HEK293 (cell line): ENCODE results near the gene VPS11.

Experiments
- GLI2 ChIP-seq: fragments of 450-650 bp; formaldehyde crosslinking; IDR thresholded peaks from 2 replicates; pipeline ENCODE4; 2017; ENCODE audit warnings: missing biosample characterization, missing genetic modification characterization, low read depth, borderline replicate concordance
- GLI4 ChIP-seq: fragments of 450-650 bp; formaldehyde crosslinking; IDR thresholded peaks from 2 replicates; pipeline ENCODE4 v1.5.1; 2016; ENCODE audit warnings: missing biosample characterization, missing genetic modification characterization
- GLIS1 ChIP-seq: fragments of 450-650 bp; formaldehyde crosslinking; IDR thresholded peaks from 2 replicates; pipeline ENCODE4 v1.5.1; 2016; ENCODE audit warnings: missing biosample characterization, missing genetic modification characterization
- GLIS2 ChIP-seq: fragments of 450-650 bp; formaldehyde crosslinking; IDR thresholded peaks from 2 replicates; pipeline ENCODE4 v1.5.1; 2016; ENCODE audit warnings: missing biosample characterization, missing genetic modification characterization
- KLF10 ChIP-seq: fragments of 450-650 bp; IDR thresholded peaks from 2 replicates; pipeline ENCODE4 v1.5.1; 2018; ENCODE audit warnings: missing biosample characterization, mild to moderate bottlenecking, missing genetic modification characterization
- KLF16 ChIP-seq: fragments of 450-650 bp; formaldehyde crosslinking; IDR thresholded peaks from 2 replicates; pipeline ENCODE4 v1.5.1; 2017; ENCODE audit warnings: missing biosample characterization, missing genetic modification characterization
- OSR2 ChIP-seq: fragments of 450-650 bp; formaldehyde crosslinking; IDR thresholded peaks from 2 replicates; pipeline ENCODE4 v1.5.1; 2016; ENCODE audit warnings: missing biosample characterization, missing genetic modification characterization
- PRDM10 ChIP-seq: fragments of 450-650 bp; formaldehyde crosslinking; IDR thresholded peaks from 2 replicates; pipeline ENCODE4 v1.5.1; 2016; ENCODE audit warnings: missing biosample characterization, missing genetic modification characterization
- SCRT2 ChIP-seq: fragments of 450-650 bp; formaldehyde crosslinking; IDR thresholded peaks from 2 replicates; pipeline ENCODE4 v1.5.1; 2016; ENCODE audit warnings: missing biosample characterization, missing genetic modification characterization
- SP2 ChIP-seq: fragments of 450-650 bp; formaldehyde crosslinking; IDR thresholded peaks from 2 replicates; pipeline ENCODE4 v1.5.1; 2016; ENCODE audit warnings: missing biosample characterization, missing genetic modification characterization
- YY2 ChIP-seq: fragments of 450-650 bp; formaldehyde crosslinking; IDR thresholded peaks from 2 replicates; pipeline ENCODE4 v1.5.1; 2016; ENCODE audit warnings: missing biosample characterization, missing genetic modification characterization
- ZFP69B ChIP-seq: fragments of 450-650 bp; formaldehyde crosslinking; IDR thresholded peaks from 2 replicates; pipeline ENCODE4 v1.5.1; 2016; ENCODE audit warnings: missing biosample characterization, missing genetic modification characterization
- ZNF138 ChIP-seq: fragments of 450-650 bp; formaldehyde crosslinking; IDR thresholded peaks from 2 replicates; pipeline ENCODE4 v1.5.1; 2016; ENCODE audit warnings: missing biosample characterization, missing genetic modification characterization, borderline replicate concordance
- ZNF155 ChIP-seq: fragments of 450-650 bp; formaldehyde crosslinking; IDR thresholded peaks from 2 replicates; pipeline ENCODE4 v1.5.1; 2016; ENCODE audit warnings: missing biosample characterization, missing genetic modification characterization
- ZNF18 ChIP-seq: fragments of 450-650 bp; formaldehyde crosslinking; IDR thresholded peaks from 2 replicates; pipeline ENCODE4 v1.5.1; 2016; ENCODE audit warnings: missing biosample characterization, missing genetic modification characterization
- ZNF184 ChIP-seq: fragments of 450-650 bp; IDR thresholded peaks from 2 replicates; pipeline ENCODE4 v1.5.1; 2018; ENCODE audit warnings: missing biosample characterization, mild to moderate bottlenecking, missing genetic modification characterization
- ZNF19 ChIP-seq: fragments of 450-650 bp; formaldehyde crosslinking; IDR thresholded peaks from 2 replicates; pipeline ENCODE4; 2016; ENCODE audit warnings: missing biosample characterization, missing genetic modification characterization, low read depth
- ZNF274 ChIP-seq, 2 experiments: fragments of 200-500 bp in 1 of 2; fragments of 450-650 bp in 1 of 2; sonication (Bioruptor generic) in 1 of 2; formaldehyde crosslinking in 1 of 2; IDR thresholded peaks; 2 replicates each; pipeline versions ENCODE4 v1.5.1 to v1.6.1; 2014 to 2016; ENCODE audit warnings: borderline replicate concordance in 1 of 2, inconsistent platforms in 1 of 2, low read length in 1 of 2, missing biosample characterization in 1 of 2, missing genetic modification characterization in 1 of 2
- ZNF280C ChIP-seq: fragments of 450-650 bp; formaldehyde crosslinking; IDR thresholded peaks from 2 replicates; pipeline ENCODE4 v1.5.1; 2016; ENCODE audit warnings: missing biosample characterization, missing genetic modification characterization
- ZNF354C ChIP-seq: fragments of 450-650 bp; formaldehyde crosslinking; IDR thresholded peaks from 2 replicates; pipeline ENCODE4 v1.5.1; 2016; ENCODE audit warnings: missing biosample characterization, missing genetic modification characterization, low read depth, borderline replicate concordance
- ZNF510 ChIP-seq: fragments of 450-650 bp; formaldehyde crosslinking; IDR thresholded peaks from 2 replicates; pipeline ENCODE4 v1.5.1; 2018; ENCODE audit warnings: mild to moderate bottlenecking, missing genetic modification characterization, missing biosample characterization; ENCODE audit not compliant: insufficient replicate concordance
- ZNF548 ChIP-seq: fragments of 450-650 bp; formaldehyde crosslinking; IDR thresholded peaks from 2 replicates; pipeline ENCODE4 v1.5.1; 2016; ENCODE audit warnings: missing biosample characterization, missing genetic modification characterization
- ZNF654 ChIP-seq: fragments of 450-650 bp; formaldehyde crosslinking; IDR thresholded peaks from 2 replicates; pipeline ENCODE4 v1.5.1; 2016; ENCODE audit warnings: low read depth, missing biosample characterization, missing genetic modification characterization
- ZNF660 ChIP-seq: fragments of 450-650 bp; IDR thresholded peaks from 2 replicates; pipeline ENCODE4 v1.5.1; 2018; ENCODE audit warnings: missing biosample characterization, mild to moderate bottlenecking, missing genetic modification characterization
- ZNF664 ChIP-seq: fragments of 450-650 bp; formaldehyde crosslinking; IDR thresholded peaks from 2 replicates; pipeline ENCODE4 v1.5.1; 2016; ENCODE audit warnings: missing biosample characterization, missing genetic modification characterization
- ZNF768 ChIP-seq: fragments of 450-650 bp; formaldehyde crosslinking; IDR thresholded peaks from 2 replicates; pipeline ENCODE4 v1.5.1; 2018; ENCODE audit warnings: missing biosample characterization, mild to moderate bottlenecking, missing genetic modification characterization
- TF ChIP-seq, protein P1 (sequence below): fragments of 450-650 bp; formaldehyde crosslinking; optimal IDR thresholded peaks from 2 replicates; pipeline ENCODE3; 2016; ENCODE audit warnings: missing biosample characterization, mild to moderate bottlenecking, missing genetic modification characterization
- TF ChIP-seq, protein P2 (sequence below): fragments of 450-650 bp; formaldehyde crosslinking; IDR thresholded peaks from 2 replicates; pipeline ENCODE4 v1.5.1; 2016; ENCODE audit warnings: missing biosample characterization, missing genetic modification characterization
- TF ChIP-seq, protein P3 (sequence below): fragments of 450-650 bp; formaldehyde crosslinking; IDR thresholded peaks from 2 replicates; pipeline ENCODE4 v1.5.1; 2017; ENCODE audit warnings: missing biosample characterization, missing genetic modification characterization

The VPS11 gene

DNA sequence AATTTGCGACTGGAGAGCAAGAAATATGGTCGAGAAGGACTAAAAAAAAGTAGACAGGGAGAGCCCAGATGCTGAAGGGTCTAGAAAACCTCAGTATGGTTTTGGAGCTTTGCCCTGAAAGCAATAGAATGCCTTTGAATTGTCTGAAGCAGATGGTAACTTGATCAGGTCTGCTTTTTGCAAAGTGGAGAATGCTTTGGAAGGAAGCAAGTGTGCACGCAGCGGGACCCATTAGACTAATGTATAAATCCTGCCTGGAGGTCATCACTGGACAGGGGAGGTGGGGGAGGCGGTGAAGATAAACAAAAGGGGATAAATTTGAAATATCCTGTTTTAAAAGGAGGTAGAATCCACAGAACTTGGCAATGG, 53.0 kb downstream of the VPS11 start (continued):
- TF ChIP-seq ZNF138 (tag by site-specific recombination) (no peak), SCRT2 (no peak), ZNF280C (no peak), SP2 (tag by site-specific recombination) (no peak), ZNF274 (IDR thresholded peaks at IDR 0.05; ENCODE audit: low read length) (no peak), ZNF274 (tag by site-specific recombination; IDR thresholded peaks at IDR 0.05; ENCODE audit: borderline replicate concordance) (no peak), GLI4 (tag by site-specific recombination) (no peak), PRDM10 (tag by site-specific recombination) (peak; percentile 56; the same call in 1 of the 2 replicates), ZNF18 (peak; percentile 52; the same call in 1 of the 2 replicates), ZNF664 (tag by site-specific recombination) (no peak), ZNF548 (tag by site-specific recombination) (no peak), ZNF184 (tag by site-specific recombination) (no peak), ZNF155 (tag by site-specific recombination) (no peak), KLF10 (tag by site-specific recombination) (no peak), KLF16 (tag by site-specific recombination) (no peak), GLIS1 (tag by site-specific recombination) (peak; percentile 54), ZNF19 (tag by site-specific recombination) (no peak), ZNF768 (tag by site-specific recombination) (no peak), ZNF660 (tag by site-specific recombination) (0 out of 2 replicates have a peak, but pooled peaks have one; percentile 22), YY2 (tag by site-specific recombination) (no peak), ZFP69B (tag by site-specific recombination) (no peak), OSR2 (tag by site-specific recombination) (no peak), GLIS2 (tag by site-specific recombination) (no peak), GLI2 (tag by site-specific recombination) (peak; percentile 21; the same call in 1 of the 2 replicates), ZNF354C (tag by site-specific recombination) (no peak), ZNF510 (tag by site-specific recombination) (no peak), ZNF654 (tag by site-specific recombination) (no peak)
- TF ChIP-seq, protein P1, sequence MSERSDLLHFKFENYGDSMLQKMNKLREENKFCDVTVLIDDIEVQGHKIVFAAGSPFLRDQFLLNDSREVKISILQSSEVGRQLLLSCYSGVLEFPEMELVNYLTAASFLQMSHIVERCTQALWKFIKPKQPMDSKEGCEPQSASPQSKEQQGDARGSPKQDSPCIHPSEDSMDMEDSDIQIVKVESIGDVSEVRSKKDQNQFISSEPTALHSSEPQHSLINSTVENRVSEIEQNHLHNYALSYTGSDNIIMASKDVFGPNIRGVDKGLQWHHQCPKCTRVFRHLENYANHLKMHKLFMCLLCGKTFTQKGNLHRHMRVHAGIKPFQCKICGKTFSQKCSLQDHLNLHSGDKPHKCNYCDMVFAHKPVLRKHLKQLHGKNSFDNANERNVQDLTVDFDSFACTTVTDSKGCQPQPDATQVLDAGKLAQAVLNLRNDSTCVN (tag by site-specific recombination): no peak
- TF ChIP-seq, protein P2, sequence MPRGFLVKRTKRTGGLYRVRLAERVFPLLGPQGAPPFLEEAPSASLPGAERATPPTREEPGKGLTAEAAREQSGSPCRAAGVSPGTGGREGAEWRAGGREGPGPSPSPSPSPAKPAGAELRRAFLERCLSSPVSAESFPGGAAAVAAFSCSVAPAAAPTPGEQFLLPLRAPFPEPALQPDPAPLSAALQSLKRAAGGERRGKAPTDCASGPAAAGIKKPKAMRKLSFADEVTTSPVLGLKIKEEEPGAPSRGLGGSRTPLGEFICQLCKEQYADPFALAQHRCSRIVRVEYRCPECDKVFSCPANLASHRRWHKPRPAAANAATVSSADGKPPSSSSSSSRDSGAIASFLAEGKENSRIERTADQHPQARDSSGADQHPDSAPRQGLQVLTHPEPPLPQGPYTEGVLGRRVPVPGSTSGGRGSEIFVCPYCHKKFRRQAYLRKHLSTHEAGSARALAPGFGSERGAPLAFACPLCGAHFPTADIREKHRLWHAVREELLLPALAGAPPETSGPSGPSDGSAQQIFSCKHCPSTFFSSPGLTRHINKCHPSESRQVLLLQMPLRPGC (tag by site-specific recombination): 0 out of 2 replicates have a peak, but pooled peaks have one; percentile 34
- TF ChIP-seq, protein P3, sequence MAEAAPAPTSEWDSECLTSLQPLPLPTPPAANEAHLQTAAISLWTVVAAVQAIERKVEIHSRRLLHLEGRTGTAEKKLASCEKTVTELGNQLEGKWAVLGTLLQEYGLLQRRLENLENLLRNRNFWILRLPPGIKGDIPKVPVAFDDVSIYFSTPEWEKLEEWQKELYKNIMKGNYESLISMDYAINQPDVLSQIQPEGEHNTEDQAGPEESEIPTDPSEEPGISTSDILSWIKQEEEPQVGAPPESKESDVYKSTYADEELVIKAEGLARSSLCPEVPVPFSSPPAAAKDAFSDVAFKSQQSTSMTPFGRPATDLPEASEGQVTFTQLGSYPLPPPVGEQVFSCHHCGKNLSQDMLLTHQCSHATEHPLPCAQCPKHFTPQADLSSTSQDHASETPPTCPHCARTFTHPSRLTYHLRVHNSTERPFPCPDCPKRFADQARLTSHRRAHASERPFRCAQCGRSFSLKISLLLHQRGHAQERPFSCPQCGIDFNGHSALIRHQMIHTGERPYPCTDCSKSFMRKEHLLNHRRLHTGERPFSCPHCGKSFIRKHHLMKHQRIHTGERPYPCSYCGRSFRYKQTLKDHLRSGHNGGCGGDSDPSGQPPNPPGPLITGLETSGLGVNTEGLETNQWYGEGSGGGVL: 0 out of 2 replicates have a peak, but pooled peaks have one; percentile 14
